H1 (cell line): Measurements from ENCODE around the gene ZNF33B. TPM values are rescaled to one million over a fixed set of nuclear protein-coding genes. Genes with fewer than 3 reads are reported as not detected.

Source experiments
- CTCF ChIA-PET: fragments of 300-600 bp; sonication (Branson Sonifier 250); formaldehyde crosslinking; loops from one replicate; lab custom pipeline; 2021; ENCODE audit not compliant: partially characterized antibody; lab: Charles Lee
- POLR2A ChIA-PET: fragments of 300-600 bp; sonication (Branson Sonifier 250); formaldehyde crosslinking; loops from one replicate; lab custom pipeline; 2021; ENCODE audit warnings: inconsistent platforms; ENCODE audit not compliant: partially characterized antibody; lab: Charles Lee
- DNase-seq, 2 experiments: peaks; one replicate each; pipeline versions ENCODE4 v3.0.0 to v3.0.0-alpha.2; 2010 to 2022; ENCODE audit warnings: low spot score in 2 of 2, low read depth in 1 of 2, mixed read lengths in 1 of 2
- FAIRE-seq: peaks from 2 replicates; lab custom pipeline; 2011; peaks lifted over from hg19 to GRCh38; lab: Jason Lieb, UNC
- H2AFZ ChIP-seq: 2 replicates; pipeline ENCODE4 v1.8.1; 2012; ENCODE audit warnings: low read length, inconsistent platforms
- H2AK5ac ChIP-seq: 2 replicates; pipeline ENCODE4 v1.6.1; 2013; ENCODE audit warnings: low read depth, low read length
- H2BK120ac ChIP-seq: replicated peaks from 2 replicates; pipeline ENCODE3; 2013; ENCODE audit warnings: low read depth, low read length, inconsistent platforms
- H2BK12ac ChIP-seq: 2 replicates; pipeline ENCODE4 v1.6.1; 2013; ENCODE audit warnings: low read depth, low read length
- H2BK15ac ChIP-seq: 2 replicates; pipeline ENCODE4 v1.6.1; 2013; ENCODE audit warnings: low read length
- H2BK20ac ChIP-seq: 2 replicates; pipeline ENCODE4 v1.6.1; 2013; ENCODE audit warnings: low read length
- H2BK5ac ChIP-seq: 2 replicates; pipeline ENCODE4 v1.6.1; 2013; ENCODE audit warnings: low read depth, low read length
- H3K14ac ChIP-seq: 2 replicates; pipeline ENCODE4 v1.6.1; 2013; ENCODE audit warnings: inconsistent platforms; ENCODE audit not compliant: insufficient read length
- H3K18ac ChIP-seq: 2 replicates; pipeline ENCODE4 v1.6.1; 2013; ENCODE audit warnings: low read length; ENCODE audit errors: extremely low read depth
- H3K23ac ChIP-seq: 2 replicates; pipeline ENCODE4 v1.6.1; 2013; ENCODE audit warnings: inconsistent platforms; ENCODE audit not compliant: insufficient read length
- H3K23me2 ChIP-seq: 2 replicates; pipeline ENCODE4 v1.6.1; 2013; ENCODE audit warnings: low read depth, low read length
- H3K27ac ChIP-seq: 2 replicates; pipeline ENCODE4 v1.6.1; 2011; ENCODE audit warnings: low read depth, low read length, inconsistent platforms
- H3K27me3 ChIP-seq, 4 experiments: replicated peaks in 1 of 4; 1 replicate in 1 of 4; 2 replicates in 3 of 4; pipeline versions ENCODE4 v1.6.1 to v1.8.1; 2011 to 2013; ENCODE audit warnings: low read length in 3 of 4, mild to moderate bottlenecking in 3 of 4, inconsistent platforms in 2 of 4, mixed read lengths in 2 of 4, moderate library complexity in 1 of 4; ENCODE audit not compliant: control insufficient read depth in 3 of 4, insufficient read depth in 3 of 4; ENCODE audit errors: extremely low read depth in 1 of 4
- H3K36me3 ChIP-seq, 4 experiments: 2 replicates each; pipeline versions ENCODE4 v1.6.1 to v1.8.1; 2011 to 2013; ENCODE audit warnings: mild to moderate bottlenecking in 4 of 4, low read length in 3 of 4, moderate library complexity in 2 of 4, control low read depth in 1 of 4, inconsistent platforms in 1 of 4; ENCODE audit not compliant: insufficient read depth in 4 of 4, control insufficient read depth in 2 of 4
- H3K4ac ChIP-seq: replicated peaks from 2 replicates; pipeline ENCODE3; 2013; ENCODE audit warnings: low read length, low read depth, mixed read lengths, inconsistent platforms; ENCODE audit not compliant: insufficient read length
- H3K4me1 ChIP-seq, 4 experiments: replicated peaks in 1 of 4; 1 replicate in 1 of 4; 2 replicates in 3 of 4; pipeline versions ENCODE4 v1.6.1 to v1.8.1; 2011 to 2013; ENCODE audit warnings: low read length in 3 of 4, inconsistent platforms in 2 of 4, mixed read lengths in 1 of 4; ENCODE audit not compliant: insufficient read depth in 4 of 4, control insufficient read depth in 3 of 4
- H3K4me2 ChIP-seq, 2 experiments: 2 replicates each; pipeline versions ENCODE4 v1.6.1 to v1.8.1; 2011 to 2013; ENCODE audit warnings: low read depth in 2 of 2, low read length in 2 of 2, control low read depth in 1 of 2, inconsistent platforms in 1 of 2, mild to moderate bottlenecking in 1 of 2; ENCODE audit not compliant: insufficient read depth in 1 of 2
- H3K4me3 ChIP-seq, 4 experiments: fragments of 200-600, 300-600 bp in 1 of 4; sonication (generic), shearing (Covaris generic), sonication (Bioruptor Twin) in 1 of 4; 2 replicates each; pipeline versions ENCODE4 v1.5.1 to v1.8.1; 2011 to 2016; ENCODE audit warnings: low read length in 4 of 4, low read depth in 3 of 4, control low read depth in 2 of 4, inconsistent platforms in 2 of 4, mild to moderate bottlenecking in 2 of 4, mixed read lengths in 1 of 4, moderate library complexity in 1 of 4; ENCODE audit not compliant: insufficient read depth in 2 of 4; ENCODE audit errors: extremely low read depth in 1 of 4
- H3K56ac ChIP-seq: replicated peaks from 2 replicates; pipeline ENCODE3; 2013; ENCODE audit warnings: low read depth, mild to moderate bottlenecking, mixed read lengths, low read length, inconsistent platforms; ENCODE audit not compliant: insufficient read length
- H3K79me1 ChIP-seq: 2 replicates; pipeline ENCODE4 v1.6.1; 2013; ENCODE audit warnings: low read depth, low read length, control low read depth
- H3K79me2 ChIP-seq, 2 experiments: 2 replicates each; pipeline versions ENCODE4 v1.6.1 to v1.8.1; 2012 to 2013; ENCODE audit warnings: low read length in 2 of 2, mild to moderate bottlenecking in 2 of 2, inconsistent platforms in 1 of 2; ENCODE audit not compliant: insufficient read depth in 2 of 2, control insufficient read depth in 1 of 2
- H3K9ac ChIP-seq, 4 experiments: replicated peaks in 1 of 4; 1 replicate in 1 of 4; 2 replicates in 3 of 4; pipeline versions ENCODE4 v1.6.1 to v1.8.1; 2011 to 2013; ENCODE audit warnings: low read depth in 3 of 4, low read length in 3 of 4, control low read depth in 2 of 4, mild to moderate bottlenecking in 2 of 4, moderate library complexity in 2 of 4, inconsistent platforms in 1 of 4; ENCODE audit errors: extremely low read depth in 1 of 4
- H3K9me3 ChIP-seq, 2 experiments: 2 replicates each; pipeline versions ENCODE4 v1.6.1 to v1.8.1; 2012 to 2013; ENCODE audit warnings: mild to moderate bottlenecking in 2 of 2, moderate library complexity in 2 of 2, control low read depth in 1 of 2, inconsistent platforms in 1 of 2, low read depth in 1 of 2, low read length in 1 of 2, mixed read lengths in 1 of 2; ENCODE audit not compliant: insufficient read depth in 2 of 2
- H4K20me1 ChIP-seq, 2 experiments: replicated peaks in 1 of 2; 2 replicates each; pipeline versions ENCODE3 to v1.8.1; 2011 to 2013; ENCODE audit warnings: inconsistent platforms in 2 of 2, low read length in 2 of 2, mild to moderate bottlenecking in 1 of 2; ENCODE audit not compliant: insufficient read depth in 2 of 2, control insufficient read depth in 1 of 2
- H4K5ac ChIP-seq: 2 replicates; pipeline ENCODE4 v1.6.1; 2013; ENCODE audit warnings: low read length, low read depth, mixed read lengths, inconsistent platforms; ENCODE audit not compliant: insufficient read length
- H4K8ac ChIP-seq: 2 replicates; pipeline ENCODE4 v1.8.0; 2013; ENCODE audit warnings: mild to moderate bottlenecking, moderate library complexity, low read length, inconsistent platforms; ENCODE audit not compliant: insufficient read depth; ENCODE audit errors: extremely low read depth
- H4K91ac ChIP-seq: replicated peaks from 2 replicates; pipeline ENCODE3; 2013; ENCODE audit warnings: low read length, mixed read lengths, inconsistent platforms; ENCODE audit not compliant: insufficient read length
- FOSL1 ChIP-seq: IDR thresholded peaks from 2 replicates; pipeline ENCODE4 v1.6.1; 2011; ENCODE audit warnings: mild to moderate bottlenecking, low read depth, low read length, moderate library complexity; ENCODE audit not compliant: insufficient read depth
- HDAC6 ChIP-seq: IDR thresholded peaks from one replicate; pipeline ENCODE4 v1.7.1; 2012; ENCODE audit warnings: low read depth, mild to moderate bottlenecking, inconsistent platforms, low read length, moderate library complexity
- SIX5 ChIP-seq: IDR thresholded peaks from 2 replicates; pipeline ENCODE4 v1.6.1; 2011; ENCODE audit warnings: mild to moderate bottlenecking, low read depth, low read length
- YY1 ChIP-seq: IDR thresholded peaks from 2 replicates; pipeline ENCODE4 v1.6.1; 2011; ENCODE audit warnings: low read depth, mild to moderate bottlenecking, low read length
- WGBS, 2 experiments: shearing (Covaris generic) in 1 of 2; methylation state at CpG; one replicate each; pipeline versions ENCODE4 v1.1.6 to v1.1.7; 2013 to 2015; ENCODE audit warnings: low lambda C conversion rate in 2 of 2, mixed read lengths in 2 of 2, inconsistent platforms in 1 of 2, low coverage in 1 of 2, missing lambda C conversion rate in 1 of 2; ENCODE audit not compliant: insufficient replicate concordance in 2 of 2, insufficient coverage in 1 of 2, insufficient read length in 1 of 2; ENCODE audit errors: extremely low coverage in 1 of 2, missing lambda C conversion rate in 1 of 2; 5-methylcytosine and 5-hydroxymethylcytosine counted together
- polyA plus RNA-seq, 7 experiments: library from polyadenylated mRNA; depleted of rRNA in 3 of 7; stranded (reverse) in 5 of 7; unstranded in 2 of 7; fragments of >200 nt in 5 of 7; fragments of 200-250 nt in 2 of 7; gene quantifications; 1 replicate in 5 of 7; 2 replicates in 1 of 7; 4 replicates in 1 of 7; pipeline versions ENCODE4 v1.2.1 to v1.2.3, GENCODE V29; 2011 to 2013; ENCODE audit warnings: missing spikeins in 2 of 7, mixed read lengths in 2 of 7
- total RNA-seq: library from RNA; stranded (reverse); fragmentation: NEBNext Ultra II Directional; extraction: Animal tissue kit (Norgen Biotek cat#: 25700); gene quantifications from 2 replicates; pipeline ENCODE4 v1.2.1, GENCODE V29; 2021

The ZNF33B gene
- total and polyA plus RNA-seq, 2 of the 8 experiments (the other 6 are each of a cell fraction or from before 2014, with no cell fraction given), result 10.7 to 33.4 TPM

DNA sequence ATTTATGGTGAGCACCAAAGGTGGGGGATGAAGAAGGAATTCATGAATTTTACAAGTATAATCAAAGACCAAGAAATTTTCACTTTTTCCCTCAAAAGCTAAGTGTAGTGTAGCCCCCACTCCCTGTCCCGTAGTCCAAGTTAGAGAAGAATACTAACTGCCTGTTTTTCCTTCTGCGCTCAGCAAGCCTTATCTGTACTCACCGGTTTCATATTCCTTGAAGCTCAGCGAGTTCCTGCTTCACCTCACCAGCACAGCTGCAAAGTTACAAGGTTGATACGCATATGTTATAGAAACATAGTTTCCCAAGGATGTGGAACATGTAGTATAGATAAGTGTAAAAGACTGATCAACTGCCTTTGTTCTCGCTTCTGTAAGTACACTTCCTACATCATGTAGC lies 16.0 kb upstream of the ZNF33B start:
- Histone ChIP-seq H2AFZ (no peak overlapping the region), H3K4me3 (no peak overlapping the region), H3K18ac (no peak overlapping the region), H3K14ac (no peak overlapping the region), H2AK5ac (no peak overlapping the region), H4K8ac (no peak overlapping the region), H4K5ac (no peak overlapping the region), H3K4me1 (no peaks in the 10 kb centered on the region), H2BK12ac (no peak overlapping the region), H4K20me1 (no peaks in the 10 kb centered on the region), H3K79me2 (no peaks in the 10 kb centered on the region), H3K9ac (no peak overlapping the region), H2BK5ac (no peak overlapping the region), H3K4me2 (no peak overlapping the region), H3K56ac (no peak overlapping the region), H3K23me2 (no peaks in the 10 kb centered on the region), H2BK15ac (no peak overlapping the region), H3K23ac (no peak overlapping the region), H3K27ac (no peak overlapping the region), H3K36me3 (no peaks in the 10 kb centered on the region), H2BK120ac (no peak overlapping the region), H3K27me3 (no peaks in the 10 kb centered on the region), H2BK20ac (no peak overlapping the region), H4K91ac (no peak overlapping the region), H3K9me3 (peaks cover 35 to 48% of the 10 kb centered on the region in 2 experiments), H3K4ac (no peak overlapping the region), H3K79me1 (no peaks in the 10 kb centered on the region)
- ChIA-PET POLR2A (no interaction called here), CTCF (no interaction called here)
- 84% methylated on average over 6 of the region's 6 CpGs; no CpG with 5 or more reads in 1 of the 2 experiments for WGBS, 2 experiments
- no peak for FAIRE-seq
- no peak for DNase-seq
- TF ChIP-seq HDAC6 (no peak), YY1 (no peak), FOSL1 (no peak), SIX5 (no peak)
